ENCODE data around the gene LATS2.
A peak's percentile ranks its signal among the peaks of the same experiment; 100 is the strongest.
"Not testable (repeated sequence)": the region's sequence is repeated elsewhere in the genome, so short reads cannot be mapped to it uniquely, and the experiment has no call there.

Gene LATS2

DNA sequence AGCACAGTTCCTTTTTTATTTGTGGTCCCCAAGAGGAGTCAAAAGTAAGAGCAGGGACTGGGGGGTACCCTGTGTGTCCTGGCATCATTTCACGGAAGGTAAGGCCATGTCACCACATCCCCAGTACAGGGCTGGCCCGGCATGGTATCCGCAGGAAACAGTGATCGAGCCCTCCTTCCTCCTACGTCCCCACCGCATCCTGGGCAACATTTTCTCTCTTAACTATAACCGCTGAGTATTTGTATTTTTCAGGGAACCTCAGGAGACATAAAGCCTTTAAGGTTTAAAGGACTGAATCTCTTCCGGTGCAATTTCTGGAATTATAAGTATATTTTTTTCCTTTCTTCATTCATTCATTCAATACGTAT lies 13.6 kb upstream of the LATS2 start:
- DNase-seq: peak; percentile 43

- DNase-seq: no peak
Measured at GRCh38 chr13:21074546-21074945, 13.2 kb upstream of the LATS2 start.

DNA sequence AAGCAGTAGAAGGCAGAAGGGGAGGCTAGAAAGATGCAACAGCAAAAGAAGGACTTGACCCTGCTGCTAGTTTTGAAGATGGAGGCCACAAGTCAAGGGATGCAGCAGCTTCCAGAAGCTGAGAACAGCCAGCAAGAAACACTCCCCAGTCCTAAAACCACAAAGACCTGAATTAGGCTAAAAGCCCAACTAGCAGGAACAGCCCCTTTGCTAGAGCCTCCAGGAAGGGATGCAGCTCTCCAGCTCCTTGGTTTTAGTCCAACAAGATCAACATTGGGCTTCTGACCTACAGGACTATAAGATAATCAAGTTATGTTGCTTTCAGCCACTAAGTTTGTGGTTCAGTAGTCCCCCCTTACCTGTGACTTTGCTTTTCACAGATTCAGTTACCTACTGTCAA lies 10.5 kb upstream of the LATS2 start:
- no peak for DNase-seq

GRCh38 chr13:21071015-21071414 lies 9.6 kb upstream of the LATS2 start:
- no peak for DNase-seq

DNA sequence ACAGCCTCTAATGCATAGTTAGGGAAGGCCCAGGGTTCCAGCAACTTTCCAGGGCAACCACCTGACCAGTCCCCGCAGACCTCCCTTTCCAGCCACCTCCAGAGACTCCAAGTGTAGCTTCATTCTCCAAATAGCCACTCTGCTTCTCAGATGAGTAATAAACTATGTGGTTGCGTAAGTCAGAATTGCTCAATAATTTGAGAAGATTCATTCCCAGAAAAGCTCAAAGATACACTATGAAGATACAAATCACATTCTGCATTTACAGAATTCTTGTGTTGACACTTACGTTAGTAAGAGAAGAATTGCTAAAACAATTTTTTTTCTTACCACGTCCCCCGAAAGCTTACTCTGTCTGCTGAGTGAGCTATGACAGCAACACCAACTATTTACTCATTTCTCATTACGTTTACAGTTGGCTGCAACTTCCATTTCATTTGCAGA lies 8.2 kb upstream of the LATS2 start:
- DNase-seq: no peak

GRCh38 chr13:21067848-21068247 lies 6.5 kb upstream of the LATS2 start:
- no peak for DNase-seq

- DNase-seq: no peak
Measured at GRCh38 chr13:21066946-21067345, 5.6 kb upstream of the LATS2 start.

DNA sequence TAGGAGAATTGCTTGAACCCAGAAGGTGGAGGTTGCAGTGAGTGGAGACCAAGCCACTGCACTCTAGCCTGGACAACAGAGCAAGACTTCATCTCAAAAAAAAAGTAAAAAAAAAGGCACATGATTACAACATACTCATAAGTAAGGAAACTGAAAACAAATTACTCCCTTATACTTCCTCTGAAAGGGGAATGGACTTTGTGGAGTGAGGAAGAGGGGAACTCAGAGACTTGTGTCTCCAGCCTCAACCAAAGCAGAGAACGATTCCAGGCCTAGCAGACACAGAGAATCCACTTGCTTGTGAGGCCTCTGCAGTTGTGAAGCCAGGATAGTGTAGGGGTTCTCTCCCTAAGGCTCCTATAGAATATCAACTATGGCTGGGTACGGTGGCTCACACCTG lies 4.3 kb upstream of the LATS2 start:
- no peak for DNase-seq

- no peak for DNase-seq
Measured at GRCh38 chr13:21063031-21063430, 1.6 kb upstream of the LATS2 start.

DNA sequence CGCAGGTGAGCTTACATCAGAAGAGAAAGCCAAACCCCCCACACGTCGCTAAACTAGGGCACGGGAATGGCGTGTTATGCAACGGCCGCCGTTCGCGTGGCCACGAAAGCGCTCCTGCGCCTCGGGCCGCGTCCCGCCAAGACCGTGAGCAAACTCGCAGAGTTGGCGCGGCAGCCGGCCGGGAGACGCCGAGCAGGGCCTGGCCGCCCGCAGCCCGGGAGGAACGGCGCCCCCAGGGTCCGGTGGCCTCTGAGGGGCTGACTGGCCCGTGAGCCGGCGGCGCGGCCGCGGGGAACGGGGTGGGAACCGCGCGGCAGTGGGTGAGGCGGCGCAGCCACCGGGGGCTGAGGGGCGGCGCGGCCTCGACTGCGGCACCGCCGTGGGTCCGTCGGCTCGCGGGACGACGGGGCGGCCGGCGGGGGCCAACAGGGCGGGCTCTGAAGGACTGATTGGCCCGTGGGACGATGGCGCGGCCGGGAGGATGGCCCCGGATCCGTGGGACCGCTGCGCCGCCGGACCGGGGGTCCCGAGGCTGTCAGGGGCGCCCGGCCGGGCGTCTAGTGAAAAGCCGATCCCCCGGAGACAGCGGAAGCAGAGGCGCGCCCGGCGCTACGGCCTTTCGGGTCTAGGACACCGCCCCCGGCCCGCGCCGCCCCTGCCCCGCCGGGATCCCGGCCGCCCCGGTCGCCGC lies 903 bp downstream of the LATS2 start:
- DNase-seq: no peak

- no peak for DNase-seq
Measured at GRCh38 chr13:21059641-21060337, 1.6 kb downstream of the LATS2 start.

DNA sequence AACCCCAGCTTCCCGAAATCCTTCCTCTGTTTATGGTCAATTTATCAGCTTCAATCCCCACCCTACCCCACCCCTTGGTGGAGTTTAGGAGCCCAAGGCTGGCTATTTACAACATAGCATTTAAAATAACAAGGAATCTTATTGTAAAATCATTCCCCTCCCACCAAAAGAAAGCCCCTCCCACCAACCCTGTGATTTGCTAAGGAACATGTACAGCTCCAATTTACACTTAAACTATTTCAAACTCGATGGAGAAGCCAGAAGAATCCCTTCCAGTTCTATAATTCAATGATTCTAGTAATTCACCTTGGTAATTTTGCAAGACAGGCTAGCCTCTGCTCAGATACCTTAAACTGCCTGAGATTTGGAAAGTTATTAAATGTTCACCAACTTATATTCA lies 3.0 kb downstream of the LATS2 start:
- DNase-seq: no peak

DNA sequence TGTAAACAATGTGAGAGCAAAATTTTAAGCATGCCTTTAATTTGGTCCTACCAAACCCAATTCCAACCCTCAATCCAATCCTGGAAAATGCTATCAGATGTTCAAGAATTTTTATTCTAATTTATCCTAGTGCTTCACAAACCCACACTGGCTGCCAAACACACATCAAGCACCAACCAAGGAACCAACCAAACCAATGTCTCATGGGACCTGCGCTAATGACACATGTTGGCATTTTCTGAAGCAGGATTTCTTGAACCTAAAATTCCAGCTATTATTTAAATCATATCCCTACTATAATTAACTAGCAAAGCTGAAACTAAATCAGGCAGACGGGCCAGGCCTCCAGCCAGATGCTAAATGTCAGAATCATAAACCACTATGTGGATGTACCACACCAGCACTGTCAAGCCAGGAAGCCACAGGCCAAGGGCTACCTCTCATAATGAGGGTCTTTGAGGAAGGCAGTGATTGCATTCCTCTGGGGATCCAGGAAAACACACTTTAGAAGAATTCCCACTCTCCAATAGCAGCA lies 5.8 kb downstream of the LATS2 start:
- no peak for DNase-seq

GRCh38 chr13:21055016-21055415 lies 6.4 kb downstream of the LATS2 start:
- no peak for DNase-seq

GRCh38 chr13:21054313-21054712 lies 7.1 kb downstream of the LATS2 start:
- DNase-seq: no peak

- no peak for DNase-seq
Measured at GRCh38 chr13:21053231-21053630, 8.2 kb downstream of the LATS2 start.

GRCh38 chr13:21051675-21052074 lies 9.7 kb downstream of the LATS2 start:
- no peak for DNase-seq

DNA sequence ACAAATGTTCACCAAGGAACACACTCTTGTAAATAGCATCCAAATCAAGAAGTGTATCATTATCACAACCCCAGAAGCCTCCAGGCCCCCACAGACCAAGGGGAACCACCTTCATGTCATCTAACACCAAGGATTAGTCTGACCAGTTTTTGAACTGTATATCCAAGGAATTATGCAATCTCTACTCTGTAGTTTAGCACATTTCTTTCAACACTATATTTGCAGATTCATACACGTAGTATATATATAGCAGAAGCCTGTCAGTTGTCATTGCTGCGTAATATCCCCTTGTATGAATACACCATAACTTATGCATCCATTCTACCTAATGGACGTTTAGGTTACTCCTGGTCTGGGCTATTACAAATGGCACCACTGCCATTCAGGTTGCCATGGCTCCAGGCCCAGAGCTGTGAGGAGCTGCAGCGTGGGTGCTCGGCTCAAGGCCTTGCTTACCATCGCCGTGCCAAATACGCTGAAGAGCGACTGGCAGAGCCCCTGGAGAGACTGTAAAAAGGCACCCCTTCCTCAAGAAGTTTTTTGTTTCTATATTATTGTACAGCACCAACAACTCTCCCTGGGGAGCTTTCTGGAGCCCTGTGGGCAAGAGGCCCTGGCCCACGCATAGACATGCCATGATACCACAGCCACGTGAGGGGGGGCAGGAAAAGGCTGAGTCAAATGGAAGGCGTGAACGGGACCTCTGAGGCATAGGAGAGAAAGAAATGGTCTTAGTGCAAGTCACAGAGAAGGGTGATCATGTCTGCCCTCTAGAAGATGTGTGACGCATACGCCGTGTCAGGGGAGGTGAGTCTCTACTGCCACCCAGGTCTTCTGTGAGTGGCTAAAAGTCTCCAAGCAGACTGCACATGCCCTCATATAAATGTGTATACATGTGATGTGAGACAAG lies 10.8 kb downstream of the LATS2 start:
- DNase-seq: no peak

DNA sequence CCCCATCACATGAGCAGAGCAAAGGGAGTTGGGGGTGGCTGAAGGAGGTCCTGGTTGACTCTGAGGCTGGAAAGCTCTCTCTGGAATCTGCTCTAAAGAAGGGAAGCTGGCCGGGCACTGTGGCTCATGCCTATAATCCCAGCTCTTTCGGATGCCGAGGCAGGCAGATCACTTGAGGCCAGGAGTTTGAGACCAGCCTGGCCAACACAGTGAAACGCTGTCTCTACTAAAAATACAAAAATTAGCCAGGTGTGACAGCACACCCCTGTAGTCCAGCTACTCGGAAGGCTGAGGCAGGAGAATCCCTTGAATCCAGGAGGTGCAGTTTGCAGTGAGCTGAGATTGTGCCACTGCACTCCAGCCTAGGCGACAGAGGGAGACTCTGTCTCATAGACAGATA lies 11.7 kb downstream of the LATS2 start:
- DNase-seq: not testable (repeated sequence)

- no peak for DNase-seq
Measured at GRCh38 chr13:21048901-21049698, 12.3 kb downstream of the LATS2 start.

- no peak for DNase-seq
Measured at GRCh38 chr13:21047591-21048282, 13.6 kb downstream of the LATS2 start.

GRCh38 chr13:21047087-21047486 lies 14.3 kb downstream of the LATS2 start:
- DNase-seq: no peak
